DMS53 (cell line): Measurements from ENCODE around the gene GOLGA8G.
"Not testable (repeated sequence)": the region's sequence is repeated elsewhere in the genome, so short reads cannot be mapped to it uniquely, and the experiment has no call there.

ENCODE experiments used
- DNase-seq: peaks from one replicate; lab custom pipeline; 2025; lab: John Stamatoyannopoulos, UW

GOLGA8G gene, protein sequence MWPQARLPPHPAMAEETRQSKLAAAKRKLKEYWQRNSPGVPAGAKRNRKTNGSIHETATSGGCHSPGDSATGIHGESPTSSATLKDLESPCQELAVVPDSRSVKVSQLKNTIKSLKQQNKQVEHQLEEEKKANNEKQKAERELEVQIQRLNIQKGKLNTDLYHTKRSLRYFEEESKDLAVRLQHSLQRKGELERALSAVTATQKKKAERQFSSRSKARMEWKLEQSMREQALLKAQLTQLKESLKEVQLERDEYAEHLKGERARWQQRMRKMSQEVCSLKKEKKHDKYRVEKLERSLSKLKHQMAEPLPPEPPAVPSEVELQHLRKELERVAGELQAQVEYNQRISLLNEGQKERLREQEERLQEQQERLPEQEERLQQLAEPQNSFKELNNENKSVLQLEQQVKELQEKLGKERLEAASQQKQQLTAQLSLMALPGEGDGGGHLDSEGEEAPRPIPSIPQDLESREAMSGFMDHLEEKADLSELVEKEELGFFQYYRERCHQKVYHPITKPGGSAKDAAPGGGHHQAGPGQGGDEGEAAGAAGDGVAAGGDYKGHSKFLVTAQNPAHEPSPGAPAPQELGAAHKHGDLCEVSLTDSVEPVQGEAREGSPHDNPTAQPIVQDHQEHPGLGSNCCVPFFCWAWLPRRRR

DNA sequence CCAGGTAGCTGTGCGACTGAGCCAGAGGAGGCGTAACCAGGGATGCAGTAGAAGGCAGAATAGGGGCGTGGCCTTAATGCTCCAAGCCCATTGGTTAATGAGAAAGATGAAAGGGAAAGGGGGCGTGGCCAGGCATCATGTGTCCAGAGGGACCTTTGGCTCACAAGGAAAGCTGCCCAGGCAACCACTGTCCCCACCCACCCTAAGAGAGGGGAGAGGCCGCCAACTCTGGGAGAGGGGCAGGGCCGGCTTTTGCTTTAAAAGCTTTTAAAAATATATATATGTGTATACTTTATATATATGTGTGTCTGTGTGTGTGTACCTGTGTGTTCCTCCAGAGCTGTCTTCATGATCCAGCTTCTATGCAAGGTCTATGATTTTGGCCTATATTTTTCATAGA is at the start of gene GOLGA8G:
TSS of gene GOLGA8G (minus strand) at position 18 of the 400 bp plus-strand sequence. CDS start 62 bp downstream, outside the sequence.
- not testable (repeated sequence) for DNase-seq

DNA sequence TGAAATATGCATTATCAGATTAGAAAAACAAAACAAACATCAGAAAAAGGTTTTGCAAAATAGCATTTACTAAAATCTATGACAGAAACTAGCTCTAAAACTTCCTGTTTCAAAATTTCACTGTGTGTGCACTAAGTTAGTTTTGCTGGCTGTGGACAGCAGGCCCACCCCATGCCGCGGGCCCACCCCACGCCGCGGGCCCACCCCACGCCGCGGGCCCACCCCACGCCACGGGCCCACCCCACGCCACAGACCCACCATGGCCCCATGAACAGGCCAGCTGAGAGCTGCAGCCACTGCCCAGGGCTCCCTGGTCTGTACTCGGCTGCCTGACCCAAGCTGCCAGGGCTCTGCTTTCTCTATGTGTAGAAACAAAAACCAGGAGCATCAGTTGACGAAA is 40.6 kb upstream of the GOLGA8G start:
- DNase-seq, result not testable (repeated sequence)

DNA sequence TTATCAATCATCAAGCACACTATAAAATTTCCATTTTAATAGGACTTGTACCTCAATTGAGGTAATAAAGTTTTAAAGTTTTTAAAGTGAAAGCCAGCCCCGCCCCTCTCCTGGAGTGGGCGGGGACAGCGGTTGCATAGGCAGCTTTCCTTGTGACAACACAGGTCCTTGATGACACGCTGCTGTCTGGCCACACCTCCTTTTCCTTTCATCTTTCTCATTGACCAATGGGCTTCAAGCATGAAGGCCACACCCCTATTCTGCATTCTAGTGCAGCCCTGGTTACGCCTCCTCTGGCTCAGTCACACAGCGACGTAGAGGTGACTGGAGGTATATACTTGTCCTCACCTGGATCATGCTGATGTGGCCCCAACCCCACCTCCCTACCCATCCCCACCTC is 20.5 kb upstream of the GOLGA8G start, which contains the start of gene GOLGA6L25:
TSS of gene GOLGA6L25 (plus strand) at position 301 of the 400 bp plus-strand sequence. CDS start at position 362, 61 bp downstream.
- not testable (repeated sequence) for DNase-seq

DNA sequence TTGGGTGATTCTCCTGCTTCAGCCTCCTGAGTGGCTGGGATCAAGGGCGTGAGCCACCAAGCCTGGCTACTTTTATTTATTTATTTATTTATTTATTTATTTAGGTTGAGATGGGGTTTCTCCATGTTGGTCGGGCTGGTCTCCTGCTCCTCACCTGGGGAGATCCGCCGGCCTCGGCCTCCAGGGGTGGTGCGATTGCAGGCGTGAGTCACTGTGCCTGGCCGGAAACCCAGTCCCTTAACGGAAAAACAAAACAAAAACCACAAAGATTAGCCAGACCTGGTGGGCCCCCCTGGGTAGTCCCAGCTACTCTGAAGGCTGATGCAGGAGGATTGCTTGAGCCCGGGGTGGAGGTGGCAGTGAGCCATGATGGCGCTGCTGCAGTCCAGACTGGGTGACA is 17.6 kb downstream of the GOLGA8G start:
- DNase-seq, result not testable (repeated sequence)

DNA sequence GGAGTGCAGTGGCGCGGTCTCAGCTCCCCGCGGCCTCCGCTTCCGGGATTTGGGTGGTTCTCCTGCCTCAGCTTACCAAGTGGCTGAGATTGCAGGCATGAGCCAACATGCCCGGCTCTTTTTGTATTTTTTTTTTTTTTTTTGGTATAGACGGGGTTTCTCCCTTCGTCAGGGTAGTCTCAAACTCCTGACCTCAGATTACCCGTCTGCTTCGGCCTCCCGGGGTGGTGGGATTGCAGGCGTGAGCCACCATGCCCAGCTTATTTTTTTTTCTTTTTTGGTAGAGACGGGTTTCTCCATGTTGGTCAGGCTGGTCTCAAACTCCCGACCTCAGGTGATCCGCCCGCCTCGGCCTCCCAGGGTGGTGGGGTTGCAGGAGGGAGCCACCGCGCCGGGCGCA is 18.6 kb downstream of the GOLGA8G start:
- not testable (repeated sequence) for DNase-seq

DNA sequence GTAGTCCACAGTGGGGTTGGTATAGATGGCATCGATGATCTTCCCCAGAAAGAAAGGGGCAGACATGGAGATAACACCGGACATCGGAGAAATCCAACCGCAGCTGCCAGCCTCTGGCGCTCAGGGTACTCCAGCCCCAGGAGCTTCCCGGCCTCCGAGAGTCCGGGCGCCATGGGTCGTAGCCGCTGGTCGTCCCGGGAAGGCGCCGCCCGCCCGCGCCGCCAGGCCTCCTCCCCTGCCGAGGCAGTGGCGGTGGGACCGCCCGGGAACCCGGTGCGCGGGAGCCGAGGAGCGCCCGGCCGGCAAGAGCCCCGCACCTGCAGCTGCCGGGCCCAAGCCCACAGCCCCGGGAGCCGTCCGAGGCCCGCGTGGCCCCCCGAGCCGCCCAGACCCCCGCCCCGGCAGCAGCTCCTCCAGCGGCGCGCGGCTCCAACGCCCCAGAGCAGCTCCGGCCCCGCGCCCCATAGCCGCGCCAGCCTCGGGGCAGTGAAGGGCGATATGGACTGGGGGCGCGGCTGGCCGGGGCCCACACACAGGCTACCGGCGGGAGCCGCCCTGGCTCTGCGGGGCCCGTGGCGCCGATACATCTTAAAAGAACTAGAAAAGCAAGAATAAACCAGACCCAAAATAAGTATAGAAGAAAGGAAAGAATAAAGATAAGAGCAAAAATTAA is 24.4 kb downstream of the GOLGA8G start:
- DNase-seq, result not testable (repeated sequence)

DNA sequence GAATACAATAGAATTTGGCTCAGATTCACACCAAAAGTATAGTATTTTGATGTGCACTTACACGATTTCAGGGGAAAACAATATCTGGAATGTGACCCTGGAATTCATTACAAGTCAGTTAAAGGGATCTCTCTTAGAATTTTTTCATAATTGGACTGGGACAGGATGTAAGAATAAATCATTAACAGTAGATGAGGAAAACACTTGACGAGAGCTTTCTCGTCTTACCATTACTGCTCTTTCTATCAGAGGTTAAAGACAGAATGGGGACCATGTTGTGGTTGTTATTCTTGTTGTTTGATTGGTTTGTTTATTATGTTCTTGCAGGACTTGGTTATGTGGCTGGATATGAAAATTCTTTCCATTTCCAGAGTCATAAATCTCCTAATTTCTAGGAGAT is 51.4 kb downstream of the GOLGA8G start:
- DNase-seq, result not testable (repeated sequence)
